IPS-20b (cell line): ENCODE results near the gene CACNA1C.

Experiments
- H3K27ac ChIP-seq: one replicate; pipeline ENCODE4 v1.5.1; 2013; ENCODE audit warnings: low read length
- H3K27me3 ChIP-seq: 2 replicates; pipeline ENCODE4 v1.6.1; 2013; ENCODE audit warnings: mild to moderate bottlenecking, low read length, inconsistent platforms; ENCODE audit not compliant: insufficient read depth
- H3K36me3 ChIP-seq: 2 replicates; pipeline ENCODE4 v1.6.1; 2013; ENCODE audit warnings: low read depth, mild to moderate bottlenecking, inconsistent platforms, low read length, moderate library complexity; ENCODE audit not compliant: insufficient read depth
- H3K4me1 ChIP-seq: 2 replicates; pipeline ENCODE4 v1.6.1; 2013; ENCODE audit warnings: mild to moderate bottlenecking, control low read depth, inconsistent platforms, low read length, moderate library complexity; ENCODE audit not compliant: insufficient read depth
- H3K4me3 ChIP-seq: 2 replicates; pipeline ENCODE4 v1.5.1; 2013; ENCODE audit warnings: mild to moderate bottlenecking, low read length, inconsistent platforms
- H3K9ac ChIP-seq: 2 replicates; pipeline ENCODE4 v1.6.1; 2013; ENCODE audit warnings: low read depth, mild to moderate bottlenecking, inconsistent platforms, low read length, moderate library complexity
- H3K9me3 ChIP-seq: 2 replicates; pipeline ENCODE4 v1.6.1; 2013; ENCODE audit warnings: mild to moderate bottlenecking, low read depth, low read length, inconsistent platforms; ENCODE audit not compliant: insufficient read depth

Gene CACNA1C

DNA sequence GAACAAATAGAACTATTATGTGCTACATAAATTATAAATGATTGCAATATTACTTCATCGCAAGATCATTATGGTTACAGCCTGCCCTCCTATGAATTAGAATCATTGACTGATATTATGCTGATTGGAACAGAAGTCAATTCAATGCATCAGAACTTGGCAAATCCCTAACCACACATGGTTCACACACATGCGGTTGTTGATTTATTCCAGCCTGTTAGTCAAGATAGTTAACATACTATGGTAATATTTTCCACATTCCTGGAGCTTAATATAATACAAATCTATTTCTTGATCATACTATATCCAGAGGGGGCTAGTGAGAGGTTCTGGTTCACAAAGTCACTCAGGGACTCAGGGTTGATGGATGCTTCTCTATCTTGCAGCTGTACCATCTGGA, 9.7 kb upstream of the CACNA1C start:
- H3K4me3 ChIP-seq, result no peak overlapping the region
- no peaks in the 10 kb centered on the region for H3K9me3 ChIP-seq
- H3K27ac ChIP-seq, result no peak overlapping the region
- H3K27me3 ChIP-seq, result peaks cover 13% of the 10 kb centered on the region; the same call in 1 of the 2 replicates
- no peak overlapping the region for H3K9ac ChIP-seq
- H3K4me1 ChIP-seq, result no peaks in the 10 kb centered on the region
- H3K36me3 ChIP-seq, result no peaks in the 10 kb centered on the region

DNA sequence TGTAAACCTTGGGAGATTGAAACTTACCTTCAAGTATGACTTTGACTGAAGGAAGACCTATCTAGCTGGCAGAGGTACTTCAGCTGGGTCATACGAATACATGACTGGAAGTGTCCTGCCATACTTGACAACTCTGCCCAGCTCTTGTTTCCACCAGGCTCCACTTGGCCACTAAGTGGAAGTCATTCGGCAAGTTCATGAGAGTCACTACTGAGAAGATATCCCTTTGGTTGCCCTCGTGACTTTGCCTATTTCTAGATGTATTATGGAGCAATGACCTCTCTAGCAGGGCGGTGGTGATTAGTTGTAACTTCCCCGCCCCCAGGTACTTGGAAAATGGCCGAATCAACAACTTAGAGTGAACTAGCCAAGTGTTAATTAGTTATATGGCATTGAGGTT, 8.6 kb upstream of the CACNA1C start:
- peaks cover 6% of the 10 kb centered on the region; the same call in 1 of the 2 replicates for H3K27me3 ChIP-seq
- H3K9ac ChIP-seq, result no peak overlapping the region
- H3K27ac ChIP-seq, result no peak overlapping the region
- peaks cover 3% of the 10 kb centered on the region; the same call in 1 of the 2 replicates for H3K4me1 ChIP-seq
- no peaks in the 10 kb centered on the region for H3K36me3 ChIP-seq
- H3K9me3 ChIP-seq, result no peaks in the 10 kb centered on the region
- no peak overlapping the region for H3K4me3 ChIP-seq

DNA sequence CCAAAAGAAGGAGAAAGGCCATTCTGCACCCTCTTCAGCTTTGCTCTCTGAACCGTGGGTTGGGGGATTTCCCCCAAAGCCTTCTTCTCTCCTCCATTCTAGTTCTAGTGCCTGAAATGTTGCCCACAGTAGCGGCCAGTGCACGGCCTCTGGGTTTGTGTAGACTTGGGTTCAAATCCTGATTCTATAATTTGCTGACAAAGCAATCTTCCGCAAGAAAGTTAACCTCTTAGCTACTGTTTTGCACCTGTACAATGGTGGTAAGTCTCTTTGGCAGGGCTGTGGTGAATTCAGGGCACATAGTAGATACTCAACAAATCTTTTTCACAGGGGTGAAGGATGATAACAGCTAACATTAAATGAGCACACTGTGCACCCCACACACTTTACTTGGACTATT, 5.8 kb upstream of the CACNA1C start:
- Histone ChIP-seq H3K4me3 (no peak overlapping the region), H3K27me3 (peaks cover 25% of the 10 kb centered on the region), H3K27ac (no peak overlapping the region), H3K36me3 (no peaks in the 10 kb centered on the region), H3K9me3 (no peaks in the 10 kb centered on the region), H3K4me1 (peaks cover 13% of the 10 kb centered on the region), H3K9ac (no peak overlapping the region)

DNA sequence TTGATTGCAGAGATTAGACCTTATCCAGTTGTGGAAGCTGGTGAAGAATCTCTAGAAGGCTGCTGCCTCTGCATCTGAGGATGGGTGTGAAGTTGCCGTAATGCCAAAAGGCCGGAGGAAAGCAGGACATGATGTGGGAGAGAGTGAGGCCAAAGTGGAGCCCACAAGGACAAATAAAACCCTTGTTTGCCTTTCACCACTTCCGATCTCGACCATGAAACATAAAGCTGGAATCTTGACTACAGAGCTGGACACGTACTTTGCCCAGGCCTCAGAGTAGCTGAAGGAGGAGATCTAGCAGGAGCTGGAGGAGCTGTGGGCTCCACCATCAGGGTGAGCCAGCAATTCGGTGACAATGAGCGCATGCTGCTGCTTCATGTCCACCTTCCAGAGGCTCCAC, 5.0 kb upstream of the CACNA1C start:
- H3K4me3 ChIP-seq, result no peak overlapping the region
- H3K9ac ChIP-seq, result no peak overlapping the region
- H3K4me1 ChIP-seq, result peaks cover 13% of the 10 kb centered on the region
- peaks cover 29% of the 10 kb centered on the region for H3K27me3 ChIP-seq
- no peaks in the 10 kb centered on the region for H3K9me3 ChIP-seq
- no peak overlapping the region for H3K27ac ChIP-seq
- H3K36me3 ChIP-seq, result no peaks in the 10 kb centered on the region

DNA sequence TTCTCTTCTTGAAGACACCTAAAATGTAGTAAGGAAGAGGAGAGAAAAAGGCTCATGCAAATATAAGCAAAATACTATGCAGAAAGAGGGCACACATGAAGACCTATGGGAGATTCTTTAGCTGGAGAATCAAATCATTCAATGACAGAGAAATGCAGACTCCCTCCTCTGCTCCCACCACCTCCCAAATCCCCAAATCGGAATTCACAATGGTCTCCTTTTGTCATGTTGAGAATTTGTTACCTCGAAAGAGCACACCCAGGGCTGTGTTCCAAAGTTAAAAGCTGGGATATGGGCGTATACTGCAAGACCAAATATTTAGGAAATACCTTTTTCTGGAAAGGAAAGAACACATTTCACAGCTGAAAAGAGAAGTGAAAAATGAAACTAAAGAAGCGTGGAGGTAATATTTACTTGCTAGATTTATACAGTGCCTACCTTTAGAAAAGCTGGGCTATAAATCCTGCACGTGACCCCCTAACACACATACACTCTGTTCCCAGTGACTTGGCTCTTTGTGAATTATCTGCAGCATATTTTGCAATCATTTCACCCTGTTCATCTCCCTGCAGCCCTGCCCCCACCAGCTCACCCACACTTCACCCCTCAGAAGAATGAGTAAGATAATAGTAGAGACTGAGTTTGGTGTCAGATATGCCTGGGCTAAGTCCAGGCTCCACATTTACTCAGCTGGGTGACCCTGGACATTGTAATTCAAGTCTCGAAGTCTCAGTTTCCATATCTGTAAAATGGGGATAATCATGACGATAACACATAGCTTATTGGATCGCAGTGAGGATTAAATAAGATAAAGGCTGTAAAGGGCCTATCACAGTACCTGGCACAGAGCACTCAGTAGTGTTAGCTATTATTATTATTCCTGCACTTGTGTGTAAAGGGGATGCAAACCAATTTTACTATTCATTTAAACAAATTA, 2.9 kb upstream of the CACNA1C start:
- H3K27me3 ChIP-seq, result peaks cover 48% of the 10 kb centered on the region
- no peak overlapping the region for H3K9ac ChIP-seq
- no peaks in the 10 kb centered on the region for H3K9me3 ChIP-seq
- no peak overlapping the region for H3K27ac ChIP-seq
- H3K4me1 ChIP-seq, result peaks cover 13% of the 10 kb centered on the region
- H3K36me3 ChIP-seq, result no peaks in the 10 kb centered on the region
- 0 out of 2 replicates have a peak overlapping the region, but pooled peaks have one; percentile 0 for H3K4me3 ChIP-seq

DNA sequence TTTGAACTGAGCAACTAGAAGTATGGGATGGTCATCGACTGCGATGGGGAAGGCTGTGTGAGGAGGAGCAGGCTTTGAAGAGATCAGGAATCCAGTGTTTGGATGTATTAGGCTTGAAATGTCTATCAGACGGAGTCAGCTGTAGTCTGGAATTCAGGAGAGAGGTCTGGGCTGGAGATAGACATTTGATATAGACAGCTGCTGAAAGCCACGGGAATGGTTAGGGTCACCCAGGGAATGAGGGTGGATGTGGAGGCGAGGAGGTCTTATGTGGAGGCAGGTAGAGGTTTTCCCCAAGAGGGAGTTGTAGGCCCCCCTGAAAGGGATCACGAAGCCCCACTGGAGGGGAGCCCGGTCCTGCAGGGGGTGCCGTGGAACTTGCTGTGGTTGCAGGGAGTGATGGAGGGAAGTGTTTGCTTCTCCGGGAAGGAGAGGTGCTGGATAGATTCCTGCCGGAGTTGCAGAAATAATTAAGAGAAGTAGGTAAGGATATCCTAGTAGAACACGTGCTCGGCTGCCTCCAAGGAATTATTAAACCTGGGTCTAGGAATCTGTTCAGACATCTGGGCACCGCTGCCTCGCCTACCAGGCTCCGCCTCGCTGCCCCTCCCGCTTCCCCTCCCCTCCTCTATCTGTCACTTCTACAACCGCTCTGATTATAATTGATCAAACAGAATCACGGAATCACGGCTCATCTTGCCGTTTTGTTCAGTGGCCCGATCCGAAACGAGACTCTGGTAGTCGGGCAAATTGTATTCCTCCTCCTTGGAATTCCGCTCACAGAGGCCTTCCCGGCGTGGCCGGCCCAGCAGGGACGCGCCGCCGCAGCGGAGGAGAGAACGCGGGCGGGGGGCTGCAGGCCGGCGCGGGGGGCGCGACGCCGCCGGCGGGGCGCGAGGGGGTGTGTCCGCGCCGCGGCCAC, 826 bp upstream of the CACNA1C start:
- H3K27ac ChIP-seq, result no peak overlapping the region
- H3K9ac ChIP-seq, result no peak overlapping the region
- peaks cover 69% of the 10 kb centered on the region for H3K27me3 ChIP-seq
- H3K36me3 ChIP-seq, result no peaks in the 10 kb centered on the region
- H3K4me3 ChIP-seq, result peak overlapping the region; percentile 62; the same call in 1 of the 2 replicates
- H3K4me1 ChIP-seq, result peaks cover 13% of the 10 kb centered on the region
- H3K9me3 ChIP-seq, result no peaks in the 10 kb centered on the region

DNA sequence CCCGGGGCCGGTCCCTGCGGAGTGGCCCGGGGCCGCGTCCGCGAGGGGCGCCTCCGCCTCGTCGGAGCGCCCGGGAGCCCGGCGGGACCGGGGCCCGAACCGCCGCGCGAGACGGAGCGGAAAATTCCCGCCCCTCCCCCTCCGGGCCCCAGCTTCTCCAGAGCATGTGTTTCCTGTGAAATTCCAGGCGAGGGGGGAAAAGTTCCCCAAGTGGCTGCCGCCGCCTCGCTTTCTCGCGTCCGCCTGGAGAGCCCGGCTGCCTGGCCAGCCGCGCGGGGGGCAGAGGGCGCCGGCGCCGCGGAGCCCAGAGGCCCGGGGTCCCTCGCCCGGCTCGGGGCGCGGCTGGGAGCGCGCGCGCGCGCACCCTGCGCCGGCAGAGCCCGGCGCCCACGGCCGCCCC, 904 bp downstream of the CACNA1C start:
- peaks cover 13% of the 10 kb centered on the region for H3K4me1 ChIP-seq
- H3K4me3 ChIP-seq, result peak overlapping the region; percentile 77; the same call in 1 of the 2 replicates
- H3K27ac ChIP-seq, result no peak overlapping the region
- no peaks in the 10 kb centered on the region for H3K36me3 ChIP-seq
- no peaks in the 10 kb centered on the region for H3K9me3 ChIP-seq
- H3K27me3 ChIP-seq, result peaks cover 72% of the 10 kb centered on the region
- H3K9ac ChIP-seq, result no peak overlapping the region

DNA sequence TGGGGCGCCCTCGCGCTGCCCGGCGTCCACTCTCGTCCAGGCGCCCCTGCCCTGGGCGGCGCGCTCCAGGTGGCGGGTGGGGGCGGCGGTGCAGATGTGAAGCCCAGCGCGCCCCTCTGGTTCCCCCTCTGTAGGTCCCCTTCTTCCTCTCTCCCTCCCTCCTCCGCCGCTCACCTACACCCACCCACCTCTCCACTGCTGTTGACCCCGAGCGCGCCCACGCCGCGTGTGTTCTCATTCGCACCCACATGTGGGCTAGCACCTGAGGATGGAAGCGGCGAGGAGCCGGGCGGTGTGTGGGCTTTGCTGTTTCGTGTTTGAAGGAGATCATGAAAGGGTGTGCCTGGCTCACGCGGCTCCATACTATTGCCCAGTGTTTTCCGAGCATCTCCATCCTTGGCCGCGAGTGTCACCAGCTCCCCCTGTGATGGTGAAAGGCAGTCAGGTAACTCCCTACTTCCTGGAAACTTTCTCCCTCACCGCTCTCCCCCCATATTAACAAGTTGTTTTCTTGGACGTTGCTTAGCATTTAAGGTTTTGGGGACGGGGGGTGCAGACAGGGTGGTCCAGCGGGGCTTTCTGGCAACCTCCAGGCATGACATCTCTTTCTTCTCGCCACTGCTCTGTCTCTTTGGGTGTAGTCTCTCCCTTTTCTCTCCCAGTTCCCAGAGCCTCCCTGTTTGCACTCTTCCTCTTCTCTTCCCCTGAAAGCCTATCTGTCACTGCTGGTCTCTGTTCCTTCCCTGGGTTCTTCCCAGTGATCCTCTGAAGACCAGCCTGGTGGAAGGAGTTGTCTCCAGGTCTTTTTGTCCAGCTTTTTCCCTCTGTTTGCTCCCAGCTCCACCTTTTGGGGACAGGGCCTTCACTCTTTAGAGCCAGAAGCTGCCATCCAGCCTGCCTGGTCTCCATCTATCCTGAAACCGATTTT, 1.6 kb downstream of the CACNA1C start:
- H3K4me3 ChIP-seq, result peak overlapping the region; percentile 67
- no peak overlapping the region for H3K9ac ChIP-seq
- peaks cover 72% of the 10 kb centered on the region for H3K27me3 ChIP-seq
- H3K27ac ChIP-seq, result no peak overlapping the region
- H3K4me1 ChIP-seq, result peaks cover 8% of the 10 kb centered on the region
- H3K9me3 ChIP-seq, result no peaks in the 10 kb centered on the region
- H3K36me3 ChIP-seq, result no peaks in the 10 kb centered on the region

DNA sequence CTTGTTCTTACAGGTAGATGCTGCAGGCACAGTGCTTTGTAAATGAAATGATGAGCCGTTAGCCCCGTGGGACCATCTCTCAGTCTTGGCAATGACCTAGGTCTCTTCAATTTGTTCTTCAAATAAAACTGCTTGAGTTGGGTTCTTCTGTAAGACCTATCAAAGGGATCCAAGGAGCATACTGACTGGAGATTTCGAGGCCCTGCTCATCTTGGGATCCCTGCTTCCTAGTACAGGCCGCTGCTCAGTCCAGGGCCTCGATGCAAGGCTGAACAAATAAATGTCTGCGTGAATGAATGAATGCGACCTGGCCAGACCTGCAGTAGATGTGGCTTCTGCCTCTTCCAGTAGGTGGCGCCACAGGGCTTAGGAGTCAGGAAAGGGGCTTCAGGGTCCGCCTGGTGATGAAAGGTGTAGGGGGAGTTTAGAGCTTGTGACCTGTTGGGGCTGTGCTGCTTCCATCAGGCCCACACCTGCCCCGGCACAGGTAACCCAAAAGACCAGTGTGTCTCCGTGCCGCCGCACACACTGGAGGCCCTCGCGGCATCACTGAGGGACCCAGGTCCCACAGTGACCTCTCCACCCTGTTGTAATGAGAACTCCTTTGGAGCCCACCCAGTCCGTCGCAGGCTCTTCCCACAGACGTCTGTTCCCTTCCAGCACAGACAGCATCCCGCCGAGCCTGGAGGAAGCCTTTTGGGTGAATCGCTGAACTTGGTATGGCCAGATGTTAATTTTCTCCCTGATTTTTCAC, 4.4 kb downstream of the CACNA1C start:
- no peak overlapping the region for H3K4me3 ChIP-seq
- no peak overlapping the region for H3K9ac ChIP-seq
- no peak overlapping the region for H3K27ac ChIP-seq
- H3K27me3 ChIP-seq, result peaks cover 45% of the 10 kb centered on the region
- H3K36me3 ChIP-seq, result no peaks in the 10 kb centered on the region
- H3K4me1 ChIP-seq, result no peaks in the 10 kb centered on the region; the same call in 1 of the 2 replicates
- H3K9me3 ChIP-seq, result no peaks in the 10 kb centered on the region

DNA sequence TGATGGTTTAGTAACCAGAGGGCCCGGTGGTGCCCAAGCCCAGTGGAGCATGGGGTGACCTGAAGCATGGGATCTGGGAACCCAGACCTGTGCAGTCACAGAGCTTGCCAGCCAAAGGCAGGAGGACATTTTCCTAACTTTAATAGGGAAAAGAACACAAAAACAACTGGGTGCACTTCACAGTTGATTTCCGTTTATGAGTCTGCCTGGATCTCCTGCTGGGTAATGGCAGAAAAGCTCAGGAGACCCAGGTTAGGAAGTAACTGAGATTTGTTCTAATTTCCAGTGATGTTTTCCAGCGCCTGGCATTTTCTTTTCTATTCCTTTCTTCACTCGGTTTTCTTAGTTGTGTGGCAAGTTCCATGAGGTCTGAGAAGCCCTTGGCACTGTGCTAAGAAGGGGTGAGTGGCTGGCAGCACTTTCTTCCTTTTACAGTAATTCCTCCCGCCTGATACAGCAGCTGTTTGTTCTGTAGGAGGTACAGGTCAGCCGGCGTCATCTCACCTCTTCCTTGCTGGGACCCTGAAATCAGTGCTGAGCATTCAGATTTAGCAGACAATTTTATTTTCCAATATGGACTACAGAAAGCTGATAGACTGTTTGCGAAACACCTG, 5.1 kb downstream of the CACNA1C start:
- Histone ChIP-seq H3K27ac (no peak overlapping the region), H3K4me3 (no peak overlapping the region), H3K27me3 (peaks cover 43% of the 10 kb centered on the region), H3K9ac (no peak overlapping the region), H3K9me3 (no peaks in the 10 kb centered on the region), H3K4me1 (no peaks in the 10 kb centered on the region; the same call in 1 of the 2 replicates), H3K36me3 (no peaks in the 10 kb centered on the region)
